Ovary (tissue), 9 donors: Measurements from ENCODE around the gene FOXN1. TPM values are rescaled to one million over a fixed set of nuclear protein-coding genes. Genes with fewer than 3 reads are reported as not detected.

ENCODE experiments used
- DNase-seq, 5 donors: peaks; one replicate each; pipeline ENCODE4 v3.0.0-alpha.2; 2019 to 2020
- H3K27ac ChIP-seq, 2 donors: fragments of 200-600 bp; one replicate each; pipeline versions ENCODE4 v1.5.1 to v1.8.0; 2019 to 2022
- H3K27me3 ChIP-seq: fragments of 200-600 bp; one replicate; pipeline ENCODE4 v1.8.0; 2022
- H3K36me3 ChIP-seq: fragments of 200-600 bp; sonication (generic); one replicate; pipeline ENCODE4 v1.5.1; 2019
- H3K4me1 ChIP-seq: one replicate; pipeline ENCODE4 v1.8.1; 2013; ENCODE audit warnings: mild to moderate bottlenecking, moderate library complexity; ENCODE audit not compliant: insufficient read depth
- H3K4me3 ChIP-seq: fragments of 200-600 bp; sonication (generic); one replicate; pipeline ENCODE4 v1.5.1; 2017
- H3K9me3 ChIP-seq, 2 donors: fragments of 200-600 bp in 1 of 2; sonication (generic) in 1 of 2; one replicate each; pipeline versions ENCODE4 v1.5.1 to v1.8.1; 2013 to 2019; ENCODE audit warnings: mild to moderate bottlenecking in 1 of 2, moderate library complexity in 1 of 2
- CTCF ChIP-seq, 3 donors: fragments of 450-650 bp in 2 of 3; fragments of 200-600 bp in 1 of 3; IDR thresholded peaks; one replicate each; pipeline versions ENCODE4 v1.5.1 to v1.8.0; 2016 to 2022; ENCODE audit warnings: antibody characterized with exemption in 3 of 3, mild to moderate bottlenecking in 1 of 3
- EP300 ChIP-seq: sonication (generic); formaldehyde crosslinking; IDR thresholded peaks from one replicate; pipeline ENCODE4 v1.6.1; 2017; ENCODE audit warnings: antibody characterized with exemption
- POLR2A ChIP-seq: fragments of 450-650 bp; IDR thresholded peaks from one replicate; pipeline ENCODE4 v1.6.1; 2017; ENCODE audit warnings: antibody characterized with exemption, mild to moderate bottlenecking, moderate library complexity
- WGBS, 3 donors: extraction: QIAGEN DNeasy Blood & Tissue Kit in 1 of 3; methylation state at CpG; one replicate each; pipeline versions ENCODE4 v1.1.5 to v1.1.7; 2013 to 2017; 5-methylcytosine and 5-hydroxymethylcytosine counted together
- intact Hi-C, 4 donors: fragments of 100-400 bp; cut with DNase I; formaldehyde crosslinking; loops; one replicate each; pipeline versions ENCODE4 v1.11.0 to v1.15.1; 2022 to 2023
- polyA plus RNA-seq, 2 donors: library from polyadenylated mRNA; stranded (reverse); fragments of 200-250 nt in 1 of 2; fragments of 350-450 nt in 1 of 2; fragmentation: Illumina TruSeq in 1 of 2; extraction: RNeasy Lipid Tissue Mini Kit (QIAGEN cat#74804) in 1 of 2; gene quantifications; one replicate each; pipeline ENCODE4 v1.2.3, GENCODE V29; 2013 to 2014
- total RNA-seq, 7 donors: library from RNA; depleted of rRNA in 2 of 7; stranded (reverse); fragments of >200 nt in 2 of 7; fragmentation: NEBNext Ultra II Directional in 3 of 7; extraction: Animal tissue kit (Norgen Biotek cat#: 25700) in 3 of 7; gene quantifications; one replicate each; pipeline versions ENCODE4 v1.1.0 to v1.2.4, GENCODE V29; 2016 to 2023
- donor health status: DM: no; HTN: no; CAD: no; lungs with moderate emphysema.
- donor health status: DM: no; HTN: no; CAD: no.
- donor health status: Bipolar disorder and iron deficiency.
- donor health status: DM: yes; HTN: yes; CAD: no.
- donor health status: DM: no; HTN: no; CAD: no.
- donor health status: DM: yes; HTN: yes; CAD: no.

The FOXN1 gene
- total and polyA plus RNA-seq, 9 donors, result not detected

GRCh38 chr17:28523876-28524275 is 17.7 kb downstream of the FOXN1 start:
- H3K36me3 ChIP-seq, result no peaks in the 10 kb centered on the region
- WGBS, 3 donors, result 81 to 84% (median 81%) methylated on average over 10 to 15 of the region's 15 CpGs
- no peaks in the 10 kb centered on the region for H3K4me1 ChIP-seq
- no peak for DNase-seq
- TF ChIP-seq CTCF (IDR thresholded peaks at IDR 0.05) (no peak), POLR2A (no peak), EP300 (no peak)
- intact Hi-C loops, result no loop called here
- H3K4me3 ChIP-seq, result no peak overlapping the region
- H3K27ac ChIP-seq, result no peak overlapping the region
- no peaks in the 10 kb centered on the region for H3K27me3 ChIP-seq
- no peaks in the 10 kb centered on the region for H3K9me3 ChIP-seq

GRCh38 chr17:28524476-28525424 is 18.6 kb downstream of the FOXN1 start:
- intact Hi-C loops, result no loop called here
- H3K36me3 ChIP-seq, result no peaks in the 10 kb centered on the region
- DNase-seq, result no peak
- no peak overlapping the region for H3K4me3 ChIP-seq
- H3K9me3 ChIP-seq, result no peaks in the 10 kb centered on the region
- TF ChIP-seq CTCF (IDR thresholded peaks at IDR 0.05) (no peak), EP300 (no peak), POLR2A (no peak)
- H3K27me3 ChIP-seq, result no peaks in the 10 kb centered on the region
- WGBS, 3 donors, result 89 to 91% (median 89%) methylated on average over 25 of the region's 25 CpGs
- H3K4me1 ChIP-seq, result no peaks in the 10 kb centered on the region
- H3K27ac ChIP-seq, result no peak overlapping the region

DNA sequence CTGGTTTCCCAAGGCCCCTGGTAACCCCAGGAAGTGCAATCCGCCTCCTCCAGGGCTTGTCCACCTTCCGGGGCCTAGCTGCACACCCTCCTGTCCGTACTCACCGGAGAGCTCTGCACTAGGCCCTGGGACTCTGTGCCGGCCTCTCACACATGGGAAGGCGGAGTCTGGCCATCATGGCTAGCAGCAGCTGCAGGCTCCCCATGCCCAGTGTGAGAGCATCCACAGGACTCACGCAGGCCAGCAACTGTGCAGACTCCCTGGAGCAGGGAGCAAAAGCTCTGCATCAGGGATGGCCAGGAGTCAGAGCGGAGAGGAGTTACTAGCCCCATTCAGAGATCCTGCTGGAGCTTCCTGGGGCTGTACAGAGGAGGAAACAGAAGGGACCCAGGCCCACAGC is 20.2 kb downstream of the FOXN1 start:
- no peak for DNase-seq
- WGBS, 3 donors, result 67 to 78% (median 76%) methylated on average over 6 to 8 of the region's 8 CpGs
- TF ChIP-seq CTCF (IDR thresholded peaks at IDR 0.05), result no peak
- no peak for TF ChIP-seq EP300
- no peak for TF ChIP-seq POLR2A
- Histone ChIP-seq H3K4me3 (no peak overlapping the region), H3K4me1 (no peaks in the 10 kb centered on the region), H3K27me3 (no peaks in the 10 kb centered on the region), H3K9me3 (no peaks in the 10 kb centered on the region), H3K36me3 (no peaks in the 10 kb centered on the region), H3K27ac (no peak overlapping the region)
- intact Hi-C loops, result no loop called here

DNA sequence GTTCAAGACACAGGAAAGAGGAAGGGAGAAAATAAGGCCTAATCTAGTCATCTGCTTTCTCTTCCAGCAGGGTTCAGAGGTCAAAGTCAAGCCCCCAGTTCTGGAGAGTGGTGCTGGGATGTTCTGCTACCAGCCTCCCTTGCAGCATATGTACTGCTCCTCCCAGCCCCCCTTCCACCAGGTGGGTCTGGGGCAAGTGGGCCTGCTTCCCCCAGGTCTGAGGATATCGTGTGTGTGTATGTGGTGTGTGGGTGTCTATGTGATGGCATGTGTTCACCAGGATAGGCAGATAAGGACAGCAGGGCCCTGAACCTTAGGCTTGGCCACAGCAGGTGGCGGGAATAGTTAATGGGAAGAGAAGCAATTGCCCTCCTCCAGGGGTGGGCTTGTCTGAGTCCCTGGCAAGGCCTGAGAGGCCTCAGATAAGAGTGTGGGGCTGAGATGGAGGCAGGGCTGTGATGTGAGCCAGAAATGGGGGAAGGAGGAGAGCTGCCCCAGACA is 21.1 kb downstream of the FOXN1 start:
- Histone ChIP-seq H3K36me3 (no peaks in the 10 kb centered on the region), H3K4me3 (no peak overlapping the region), H3K27ac (no peak overlapping the region), H3K9me3 (no peaks in the 10 kb centered on the region), H3K27me3 (no peaks in the 10 kb centered on the region), H3K4me1 (no peaks in the 10 kb centered on the region)
- no peak for DNase-seq
- TF ChIP-seq EP300 (no peak), POLR2A (no peak), CTCF (IDR thresholded peaks at IDR 0.05) (no peak)
- intact Hi-C loops, result no loop called here
- WGBS, 3 donors, result 88 to 95% (median 95%) methylated on average over 2 of the region's 2 CpGs
